ENCODE data around the gene ARID4B.
"Not testable (repeated sequence)": the region's sequence is repeated elsewhere in the genome, so short reads cannot be mapped to it uniquely, and the experiment has no call there.

ARID4B gene

GRCh38 chr1:235266325-235266724 lies 61.7 kb downstream of the ARID4B start:
- DNase-seq: no peak

- DNase-seq: no peak
These were observed 62.1 kb downstream of the ARID4B start for GRCh38 chr1:235265900-235266299.

GRCh38 chr1:235264327-235264726 lies 63.7 kb downstream of the ARID4B start:
- no peak for DNase-seq

GRCh38 chr1:235262539-235262938 lies 65.4 kb downstream of the ARID4B start:
- no peak for DNase-seq

GRCh38 chr1:235261243-235261642 lies 66.7 kb downstream of the ARID4B start:
- no peak for DNase-seq

GRCh38 chr1:235259133-235259778 lies 68.7 kb downstream of the ARID4B start:
- no peak for DNase-seq

- not testable (repeated sequence) for DNase-seq
These were observed 69.9 kb downstream of the ARID4B start for GRCh38 chr1:235258068-235258467.

GRCh38 chr1:235254721-235255120 lies 73.3 kb downstream of the ARID4B start:
- DNase-seq: no peak

- peak; percentile 69 for DNase-seq
These were observed 74.6 kb downstream of the ARID4B start for GRCh38 chr1:235253219-235253962.

GRCh38 chr1:235250430-235250829 lies 77.5 kb downstream of the ARID4B start:
- no peak for DNase-seq

- peak; percentile 18 for DNase-seq
These were observed 81.7 kb downstream of the ARID4B start for GRCh38 chr1:235246022-235246948.

GRCh38 chr1:235244974-235245592 lies 82.9 kb downstream of the ARID4B start:
- peak; percentile 18 for DNase-seq

- no peak for DNase-seq
These were observed 87.0 kb downstream of the ARID4B start for GRCh38 chr1:235240960-235241359.

- no peak for DNase-seq
These were observed 88.1 kb downstream of the ARID4B start for GRCh38 chr1:235239851-235240250.

GRCh38 chr1:235238558-235238957 lies 89.4 kb downstream of the ARID4B start:
- DNase-seq: no peak

- no peak for DNase-seq
These were observed 91.9 kb downstream of the ARID4B start for GRCh38 chr1:235236128-235236527.

- no peak for DNase-seq
These were observed 98.1 kb downstream of the ARID4B start for GRCh38 chr1:235229868-235230267.

GRCh38 chr1:235227414-235227813 lies 100.6 kb downstream of the ARID4B start:
- no peak for DNase-seq

- no peak for DNase-seq
These were observed 101.0 kb downstream of the ARID4B start for GRCh38 chr1:235226933-235227332.

GRCh38 chr1:235225299-235225698 lies 102.7 kb downstream of the ARID4B start:
- no peak for DNase-seq

- no peak for DNase-seq
These were observed 106.2 kb downstream of the ARID4B start for GRCh38 chr1:235221653-235222375.

GRCh38 chr1:235215453-235215852 lies 112.5 kb downstream of the ARID4B start:
- DNase-seq: no peak

Measured in activated CD4-positive, alpha-beta T cell treated with anti-CD3 and anti-CD28 coated beads, Interleukin-10, Interleukin-2, amounts not matched to agents 100 ng/mL and 50 ng/mL, durations not matched to agents 16 hours and 8 hours (primary cell).